IPS-18a (cell line): ENCODE measurements around the gene NLRC5.
"Not testable (repeated sequence)": the region's sequence is repeated elsewhere in the genome, so short reads cannot be mapped to it uniquely, and the experiment has no call there.

Source experiments
- H3K27ac ChIP-seq: one replicate; pipeline ENCODE4 v1.5.1; 2013; ENCODE audit warnings: low read length
- H3K27me3 ChIP-seq: one replicate; pipeline ENCODE4 v1.6.1; 2013; ENCODE audit warnings: mild to moderate bottlenecking, low read length; ENCODE audit not compliant: control insufficient read depth, insufficient read depth
- H3K36me3 ChIP-seq: one replicate; pipeline ENCODE4 v1.6.1; 2013; ENCODE audit warnings: low read depth, low read length; ENCODE audit not compliant: control insufficient read depth
- H3K4me1 ChIP-seq: one replicate; pipeline ENCODE4 v1.6.1; 2013; ENCODE audit warnings: low read depth, low read length; ENCODE audit not compliant: control insufficient read depth
- H3K4me3 ChIP-seq: one replicate; pipeline ENCODE4 v1.5.1; 2013; ENCODE audit warnings: low read length
- H3K9ac ChIP-seq: one replicate; pipeline ENCODE4 v1.6.1; 2013; ENCODE audit warnings: mild to moderate bottlenecking, low read length, moderate library complexity
- H3K9me3 ChIP-seq: one replicate; pipeline ENCODE4 v1.6.1; 2013; ENCODE audit warnings: low read depth, low read length; ENCODE audit not compliant: control insufficient read depth

Gene NLRC5

GRCh38 chr16:56986908-56987307 lies 2.4 kb upstream of the NLRC5 start:
- not testable (repeated sequence) for H3K9ac ChIP-seq

GRCh38 chr16:56987692-56988091 lies 1.7 kb upstream of the NLRC5 start:
- no peaks in the 10 kb centered on the region for H3K9me3 ChIP-seq
- H3K27ac ChIP-seq: no peak overlapping the region
- H3K9ac ChIP-seq: no peak overlapping the region
- no peaks in the 10 kb centered on the region for H3K36me3 ChIP-seq
- H3K4me3 ChIP-seq: no peak overlapping the region
- peaks cover 10% of the 10 kb centered on the region for H3K4me1 ChIP-seq
- H3K27me3 ChIP-seq: peaks cover 37% of the 10 kb centered on the region

More at GRCh38 chr16:56986908-56987307, 2.4 kb upstream of the NLRC5 start:
- H3K9me3 ChIP-seq, H3K4me3 ChIP-seq, H3K36me3 ChIP-seq, H3K27ac ChIP-seq: not testable (repeated sequence)
- H3K4me1 ChIP-seq: peaks cover 10% of the 10 kb centered on the region
- peaks cover 37% of the 10 kb centered on the region for H3K27me3 ChIP-seq

GRCh38 chr16:56988161-56988947 lies 1.0 kb upstream of the NLRC5 start:
- no peak overlapping the region for H3K9ac ChIP-seq
- peaks cover 9% of the 10 kb centered on the region for H3K4me1 ChIP-seq
- H3K4me3 ChIP-seq: peak overlapping the region; percentile 64

GRCh38 chr16:56989988-56990387 lies 631 bp downstream of the NLRC5 start:
- Histone ChIP-seq H3K9ac (no peak overlapping the region), H3K27me3 (peaks cover 37% of the 10 kb centered on the region), H3K4me3 (peak overlapping the region; percentile 64), H3K9me3 (no peaks in the 10 kb centered on the region), H3K4me1 (peaks cover 6% of the 10 kb centered on the region), H3K36me3 (no peaks in the 10 kb centered on the region), H3K27ac (no peak overlapping the region)

More at GRCh38 chr16:56988161-56988947, 1.0 kb upstream of the NLRC5 start:
- Histone ChIP-seq H3K27ac (no peak overlapping the region), H3K27me3 (peaks cover 37% of the 10 kb centered on the region), H3K9me3 (no peaks in the 10 kb centered on the region), H3K36me3 (no peaks in the 10 kb centered on the region)

GRCh38 chr16:56990407-56991286 lies 1.3 kb downstream of the NLRC5 start:
- H3K4me3 ChIP-seq: no peak overlapping the region
- peaks cover 37% of the 10 kb centered on the region for H3K27me3 ChIP-seq
- H3K36me3 ChIP-seq: no peaks in the 10 kb centered on the region
- no peaks in the 10 kb centered on the region for H3K9me3 ChIP-seq
- H3K27ac ChIP-seq: no peak overlapping the region
- no peak overlapping the region for H3K9ac ChIP-seq
- peaks cover 6% of the 10 kb centered on the region for H3K4me1 ChIP-seq

GRCh38 chr16:56992431-56992830 lies 3.1 kb downstream of the NLRC5 start:
- H3K36me3 ChIP-seq, H3K4me3 ChIP-seq, H3K27ac ChIP-seq, H3K9me3 ChIP-seq, H3K9ac ChIP-seq, H3K4me1 ChIP-seq: not testable (repeated sequence)
- H3K27me3 ChIP-seq: peaks cover 37% of the 10 kb centered on the region

- Histone ChIP-seq H3K9ac (no peak overlapping the region), H3K36me3 (no peaks in the 10 kb centered on the region), H3K4me3 (no peak overlapping the region), H3K27me3 (peaks cover 31% of the 10 kb centered on the region), H3K9me3 (no peaks in the 10 kb centered on the region), H3K4me1 (peaks cover 6% of the 10 kb centered on the region), H3K27ac (no peak overlapping the region)
These were observed 3.8 kb downstream of the NLRC5 start for GRCh38 chr16:56993204-56993603.

- Histone ChIP-seq H3K4me3 (no peak overlapping the region), H3K4me1 (peaks cover 6% of the 10 kb centered on the region), H3K36me3 (no peaks in the 10 kb centered on the region), H3K9me3 (no peaks in the 10 kb centered on the region), H3K9ac (no peak overlapping the region), H3K27me3 (peaks cover 20% of the 10 kb centered on the region), H3K27ac (no peak overlapping the region)
These were observed 5.0 kb downstream of the NLRC5 start for GRCh38 chr16:56994311-56994710.

- H3K4me1 ChIP-seq: peaks cover under 1% of the 10 kb centered on the region
- H3K4me3 ChIP-seq: no peak overlapping the region
- no peaks in the 10 kb centered on the region for H3K36me3 ChIP-seq
- H3K9ac ChIP-seq: no peak overlapping the region
- H3K27ac ChIP-seq: no peak overlapping the region
- peaks cover 11% of the 10 kb centered on the region for H3K27me3 ChIP-seq
- no peaks in the 10 kb centered on the region for H3K9me3 ChIP-seq
These were observed 5.9 kb downstream of the NLRC5 start for GRCh38 chr16:56995136-56995805.

GRCh38 chr16:56997264-56997663 lies 7.9 kb downstream of the NLRC5 start:
- H3K27me3 ChIP-seq: no peaks in the 10 kb centered on the region
- H3K9me3 ChIP-seq: no peaks in the 10 kb centered on the region
- no peaks in the 10 kb centered on the region for H3K4me1 ChIP-seq
- H3K4me3 ChIP-seq: no peak overlapping the region
- no peak overlapping the region for H3K27ac ChIP-seq
- no peak overlapping the region for H3K9ac ChIP-seq
- no peaks in the 10 kb centered on the region for H3K36me3 ChIP-seq

- H3K9ac ChIP-seq: no peak overlapping the region
- H3K27me3 ChIP-seq: no peaks in the 10 kb centered on the region
- no peaks in the 10 kb centered on the region for H3K9me3 ChIP-seq
- H3K36me3 ChIP-seq: no peaks in the 10 kb centered on the region
- H3K4me3 ChIP-seq: no peak overlapping the region
- H3K4me1 ChIP-seq: no peaks in the 10 kb centered on the region
- H3K27ac ChIP-seq: no peak overlapping the region
These were observed 8.6 kb downstream of the NLRC5 start for GRCh38 chr16:56997931-56998330.
